ENCODE data around the gene AMMECR1. TPM values are rescaled to one million over a fixed set of nuclear protein-coding genes. Genes with fewer than 3 reads are reported as not detected.
A peak's percentile ranks its signal among the peaks of the same experiment; 100 is the strongest.

Gene AMMECR1
- total RNA-seq, 4 donors from 2014 or later = 3.0 to 5.1 (median 3.7) TPM

- no peak for TF ChIP-seq CTCF (IDR thresholded peaks at IDR 0.05; ENCODE audit: low read depth)
Observed at GRCh38 chrX:110145854-110146253, 172.0 kb downstream of the AMMECR1 start.

- no peak for TF ChIP-seq CTCF (IDR thresholded peaks at IDR 0.05; ENCODE audit: low read depth)
Observed at GRCh38 chrX:110145311-110145710, 172.6 kb downstream of the AMMECR1 start.

Small RNA genes within 50 kb of the gene (small RNA-seq; reads per million reads assigned to genes)
- gene GNG5P2 (not detected), gene SNORD96B (1.7 reads per million, percentile 28 among the genes with 10 or more reads in this experiment)

Other genes with a start within 250 kb of the AMMECR1 start
- under 1 TPM; 0.17 to 0.49 (median 0.30) TPM for gene RTL9, start 40.8 kb upstream of the AMMECR1 start, total RNA-seq